HEK293 (cell line): ENCODE measurements around the gene CTF1.

Source experiments
- SP2 ChIP-seq: fragments of 450-650 bp; formaldehyde crosslinking; IDR thresholded peaks from 2 replicates; pipeline ENCODE4 v1.5.1; 2016; ENCODE audit warnings: missing biosample characterization, missing genetic modification characterization
- ZNF114 ChIP-seq: fragments of 450-650 bp; formaldehyde crosslinking; IDR thresholded peaks from 2 replicates; pipeline ENCODE4 v1.5.0; 2017; ENCODE audit warnings: missing biosample characterization, missing genetic modification characterization
- ZNF132 ChIP-seq: fragments of 450-650 bp; formaldehyde crosslinking; IDR thresholded peaks from 2 replicates; pipeline ENCODE4 v1.5.1; 2017; ENCODE audit warnings: missing biosample characterization, missing genetic modification characterization, borderline replicate concordance
- ZNF140 ChIP-seq: fragments of 450-650 bp; formaldehyde crosslinking; IDR thresholded peaks from 2 replicates; pipeline ENCODE4 v1.5.1; 2016; ENCODE audit warnings: missing biosample characterization, missing genetic modification characterization
- ZNF202 ChIP-seq: fragments of 450-650 bp; formaldehyde crosslinking; IDR thresholded peaks from 2 replicates; pipeline ENCODE4 v1.5.1; 2016; ENCODE audit warnings: missing biosample characterization, missing genetic modification characterization, borderline replicate concordance
- ZNF521 ChIP-seq: fragments of 450-650 bp; formaldehyde crosslinking; IDR thresholded peaks from 2 replicates; pipeline ENCODE4 v1.5.1; 2017; ENCODE audit warnings: missing biosample characterization, mild to moderate bottlenecking, missing genetic modification characterization
- ZNF561 ChIP-seq: fragments of 450-650 bp; IDR thresholded peaks from 2 replicates; pipeline ENCODE4 v1.5.1; 2018; ENCODE audit warnings: missing biosample characterization, missing genetic modification characterization, borderline replicate concordance
- ZNF670 ChIP-seq: fragments of 450-650 bp; formaldehyde crosslinking; IDR thresholded peaks from 2 replicates; pipeline ENCODE4 v1.5.1; 2016; ENCODE audit warnings: missing biosample characterization, missing genetic modification characterization, low read depth
- ZNF785 ChIP-seq: fragments of 450-650 bp; formaldehyde crosslinking; IDR thresholded peaks from 2 replicates; pipeline ENCODE4 v1.5.1; 2016; ENCODE audit warnings: missing biosample characterization, missing genetic modification characterization
- ZSCAN30 ChIP-seq: fragments of 450-650 bp; IDR thresholded peaks from 2 replicates; pipeline ENCODE4 v1.5.1; 2018; ENCODE audit warnings: missing biosample characterization, mild to moderate bottlenecking, missing genetic modification characterization, moderate library complexity
- TF ChIP-seq, protein P1 (sequence below): fragments of 450-650 bp; formaldehyde crosslinking; IDR thresholded peaks from 2 replicates; pipeline ENCODE4 v1.5.1; 2016; ENCODE audit warnings: missing biosample characterization, missing genetic modification characterization, borderline replicate concordance
- TF ChIP-seq, protein P2 (sequence below): fragments of 450-650 bp; formaldehyde crosslinking; IDR thresholded peaks from 2 replicates; pipeline ENCODE4 v1.5.1; 2016; ENCODE audit warnings: missing biosample characterization, missing genetic modification characterization
- TF ChIP-seq, protein P3 (sequence below): fragments of 450-650 bp; formaldehyde crosslinking; optimal IDR thresholded peaks from 2 replicates; pipeline ENCODE3; 2016; ENCODE audit warnings: missing biosample characterization, mild to moderate bottlenecking, missing genetic modification characterization
- TF ChIP-seq, protein P4 (sequence below): fragments of 450-650 bp; formaldehyde crosslinking; IDR thresholded peaks from 2 replicates; pipeline ENCODE4 v1.5.1; 2017; ENCODE audit warnings: missing biosample characterization, missing genetic modification characterization
- TF ChIP-seq, protein P5 (sequence below): fragments of 450-650 bp; formaldehyde crosslinking; IDR thresholded peaks from 2 replicates; pipeline ENCODE4 v1.5.1; 2017; ENCODE audit warnings: missing biosample characterization, mild to moderate bottlenecking, missing genetic modification characterization, moderate library complexity
- TF ChIP-seq, protein P6 (sequence below): fragments of 450-650 bp; formaldehyde crosslinking; IDR thresholded peaks from 2 replicates; pipeline ENCODE4 v1.5.1; 2016; ENCODE audit warnings: missing biosample characterization, missing genetic modification characterization
- TF ChIP-seq, protein P7 (sequence below): fragments of 450-650 bp; formaldehyde crosslinking; IDR thresholded peaks from 2 replicates; pipeline ENCODE4 v1.5.1; 2016; ENCODE audit warnings: missing biosample characterization, missing genetic modification characterization
- TF ChIP-seq, protein P8 (sequence below): fragments of 450-650 bp; formaldehyde crosslinking; IDR thresholded peaks from 2 replicates; pipeline ENCODE4 v1.5.1; 2016; ENCODE audit warnings: missing biosample characterization, missing genetic modification characterization
- TF ChIP-seq, protein P9 (sequence below): fragments of 450-650 bp; formaldehyde crosslinking; IDR thresholded peaks from 2 replicates; pipeline ENCODE4 v1.5.1; 2016; ENCODE audit warnings: missing biosample characterization, missing genetic modification characterization
- TF ChIP-seq, protein P10 (sequence below): fragments of 450-650 bp; formaldehyde crosslinking; IDR thresholded peaks from 2 replicates; pipeline ENCODE4 v1.5.1; 2016; ENCODE audit warnings: missing biosample characterization, missing genetic modification characterization
- TF ChIP-seq, protein P11 (sequence below): fragments of 450-650 bp; formaldehyde crosslinking; IDR thresholded peaks from 2 replicates; pipeline ENCODE4 v1.5.1; 2016; ENCODE audit warnings: missing biosample characterization, missing genetic modification characterization

Gene CTF1

DNA sequence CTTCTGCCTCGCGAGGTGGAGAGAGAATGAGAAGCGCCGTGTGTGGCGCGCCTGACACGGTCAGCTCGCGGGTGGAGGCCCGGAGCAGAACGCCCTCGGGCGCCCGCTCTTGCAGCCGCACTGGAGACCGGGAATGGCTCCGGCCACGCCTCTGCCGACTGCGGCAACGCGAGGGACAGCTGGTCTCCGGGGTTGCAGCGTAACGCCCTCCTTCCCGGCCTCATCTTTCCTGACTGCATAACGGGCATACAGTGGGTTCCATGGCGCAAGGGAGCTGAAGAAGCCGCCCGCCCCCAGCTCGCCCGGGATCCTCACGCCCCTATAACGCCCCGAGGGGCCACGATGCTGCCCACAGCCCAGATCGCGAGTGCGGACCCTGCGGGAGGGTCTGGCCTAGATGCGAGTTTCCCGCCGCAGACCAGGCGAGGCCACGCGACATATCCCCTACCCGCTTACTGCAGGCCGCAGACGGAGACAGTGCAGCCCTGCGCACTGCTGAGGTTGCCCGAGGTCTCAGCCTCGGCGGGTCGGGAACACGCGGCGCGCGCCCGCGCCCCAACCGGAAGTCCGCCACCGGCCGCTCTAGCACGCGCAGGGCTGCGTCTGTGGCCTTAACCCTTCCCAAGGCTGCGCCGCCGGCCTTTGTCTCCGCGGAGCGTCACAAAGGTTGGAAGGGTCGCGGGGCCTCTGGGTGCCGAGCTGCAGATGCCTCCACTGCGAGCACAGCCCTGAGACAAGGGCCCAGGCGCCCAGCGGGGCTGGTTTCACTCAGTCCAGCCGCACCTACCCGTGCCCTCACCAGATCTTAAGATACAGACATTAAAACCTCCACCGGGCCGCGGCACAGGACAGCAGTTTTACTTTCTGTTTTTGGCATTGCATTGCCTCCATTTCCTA lies 21.3 kb upstream of the CTF1 start (continued):
- TF ChIP-seq, protein P1, sequence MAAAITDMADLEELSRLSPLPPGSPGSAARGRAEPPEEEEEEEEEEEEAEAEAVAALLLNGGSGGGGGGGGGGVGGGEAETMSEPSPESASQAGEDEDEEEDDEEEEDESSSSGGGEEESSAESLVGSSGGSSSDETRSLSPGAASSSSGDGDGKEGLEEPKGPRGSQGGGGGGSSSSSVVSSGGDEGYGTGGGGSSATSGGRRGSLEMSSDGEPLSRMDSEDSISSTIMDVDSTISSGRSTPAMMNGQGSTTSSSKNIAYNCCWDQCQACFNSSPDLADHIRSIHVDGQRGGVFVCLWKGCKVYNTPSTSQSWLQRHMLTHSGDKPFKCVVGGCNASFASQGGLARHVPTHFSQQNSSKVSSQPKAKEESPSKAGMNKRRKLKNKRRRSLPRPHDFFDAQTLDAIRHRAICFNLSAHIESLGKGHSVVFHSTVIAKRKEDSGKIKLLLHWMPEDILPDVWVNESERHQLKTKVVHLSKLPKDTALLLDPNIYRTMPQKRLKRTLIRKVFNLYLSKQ (tag by site-specific recombination), result peak; percentile 14; the same call in 1 of the 2 replicates
- TF ChIP-seq, protein P2, sequence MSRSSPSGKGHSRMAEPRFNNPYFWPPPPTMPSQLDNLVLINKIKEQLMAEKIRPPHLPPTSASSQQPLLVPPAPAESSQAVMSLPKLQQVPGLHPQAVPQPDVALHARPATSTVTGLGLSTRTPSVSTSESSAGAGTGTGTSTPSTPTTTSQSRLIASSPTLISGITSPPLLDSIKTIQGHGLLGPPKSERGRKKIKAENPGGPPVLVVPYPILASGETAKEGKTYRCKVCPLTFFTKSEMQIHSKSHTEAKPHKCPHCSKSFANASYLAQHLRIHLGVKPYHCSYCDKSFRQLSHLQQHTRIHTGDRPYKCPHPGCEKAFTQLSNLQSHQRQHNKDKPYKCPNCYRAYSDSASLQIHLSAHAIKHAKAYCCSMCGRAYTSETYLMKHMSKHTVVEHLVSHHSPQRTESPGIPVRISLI (tag by site-specific recombination), result no peak
- TF ChIP-seq ZNF202 (no peak), ZSCAN30 (tag by site-specific recombination) (peak; percentile 89), ZNF521 (tag by site-specific recombination) (no peak), ZNF132 (tag by site-specific recombination) (no peak), ZNF670 (tag by site-specific recombination) (no peak), ZNF140 (tag by site-specific recombination) (no peak), ZNF785 (tag by site-specific recombination) (peak; percentile 42; the same call in 1 of the 2 replicates), SP2 (peak; percentile 78), ZNF561 (peak; percentile 35), ZNF114 (no peak)
- TF ChIP-seq, protein P3, sequence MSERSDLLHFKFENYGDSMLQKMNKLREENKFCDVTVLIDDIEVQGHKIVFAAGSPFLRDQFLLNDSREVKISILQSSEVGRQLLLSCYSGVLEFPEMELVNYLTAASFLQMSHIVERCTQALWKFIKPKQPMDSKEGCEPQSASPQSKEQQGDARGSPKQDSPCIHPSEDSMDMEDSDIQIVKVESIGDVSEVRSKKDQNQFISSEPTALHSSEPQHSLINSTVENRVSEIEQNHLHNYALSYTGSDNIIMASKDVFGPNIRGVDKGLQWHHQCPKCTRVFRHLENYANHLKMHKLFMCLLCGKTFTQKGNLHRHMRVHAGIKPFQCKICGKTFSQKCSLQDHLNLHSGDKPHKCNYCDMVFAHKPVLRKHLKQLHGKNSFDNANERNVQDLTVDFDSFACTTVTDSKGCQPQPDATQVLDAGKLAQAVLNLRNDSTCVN (tag by site-specific recombination), result peak; percentile 100
- TF ChIP-seq, protein P4, sequence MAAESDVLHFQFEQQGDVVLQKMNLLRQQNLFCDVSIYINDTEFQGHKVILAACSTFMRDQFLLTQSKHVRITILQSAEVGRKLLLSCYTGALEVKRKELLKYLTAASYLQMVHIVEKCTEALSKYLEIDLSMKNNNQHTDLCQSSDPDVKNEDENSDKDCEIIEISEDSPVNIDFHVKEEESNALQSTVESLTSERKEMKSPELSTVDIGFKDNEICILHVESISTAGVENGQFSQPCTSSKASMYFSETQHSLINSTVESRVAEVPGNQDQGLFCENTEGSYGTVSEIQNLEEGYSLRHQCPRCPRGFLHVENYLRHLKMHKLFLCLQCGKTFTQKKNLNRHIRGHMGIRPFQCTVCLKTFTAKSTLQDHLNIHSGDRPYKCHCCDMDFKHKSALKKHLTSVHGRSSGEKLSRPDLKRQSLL (tag by site-specific recombination), result no peak
- TF ChIP-seq, protein P5, sequence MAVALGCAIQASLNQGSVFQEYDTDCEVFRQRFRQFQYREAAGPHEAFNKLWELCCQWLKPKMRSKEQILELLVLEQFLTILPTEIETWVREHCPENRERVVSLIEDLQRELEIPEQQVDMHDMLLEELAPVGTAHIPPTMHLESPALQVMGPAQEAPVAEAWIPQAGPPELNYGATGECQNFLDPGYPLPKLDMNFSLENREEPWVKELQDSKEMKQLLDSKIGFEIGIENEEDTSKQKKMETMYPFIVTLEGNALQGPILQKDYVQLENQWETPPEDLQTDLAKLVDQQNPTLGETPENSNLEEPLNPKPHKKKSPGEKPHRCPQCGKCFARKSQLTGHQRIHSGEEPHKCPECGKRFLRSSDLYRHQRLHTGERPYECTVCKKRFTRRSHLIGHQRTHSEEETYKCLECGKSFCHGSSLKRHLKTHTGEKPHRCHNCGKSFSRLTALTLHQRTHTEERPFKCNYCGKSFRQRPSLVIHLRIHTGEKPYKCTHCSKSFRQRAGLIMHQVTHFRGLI, result peak; percentile 65
- TF ChIP-seq, protein P6, sequence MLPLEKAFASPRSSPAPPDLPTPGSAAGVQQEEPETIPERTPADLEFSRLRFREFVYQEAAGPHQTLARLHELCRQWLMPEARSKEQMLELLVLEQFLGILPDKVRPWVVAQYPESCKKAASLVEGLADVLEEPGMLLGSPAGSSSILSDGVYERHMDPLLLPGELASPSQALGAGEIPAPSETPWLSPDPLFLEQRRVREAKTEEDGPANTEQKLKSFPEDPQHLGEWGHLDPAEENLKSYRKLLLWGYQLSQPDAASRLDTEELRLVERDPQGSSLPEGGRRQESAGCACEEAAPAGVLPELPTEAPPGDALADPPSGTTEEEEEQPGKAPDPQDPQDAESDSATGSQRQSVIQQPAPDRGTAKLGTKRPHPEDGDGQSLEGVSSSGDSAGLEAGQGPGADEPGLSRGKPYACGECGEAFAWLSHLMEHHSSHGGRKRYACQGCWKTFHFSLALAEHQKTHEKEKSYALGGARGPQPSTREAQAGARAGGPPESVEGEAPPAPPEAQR (tag by site-specific recombination), result no peak; the same call in none of the 2 replicates
- TF ChIP-seq, protein P7, sequence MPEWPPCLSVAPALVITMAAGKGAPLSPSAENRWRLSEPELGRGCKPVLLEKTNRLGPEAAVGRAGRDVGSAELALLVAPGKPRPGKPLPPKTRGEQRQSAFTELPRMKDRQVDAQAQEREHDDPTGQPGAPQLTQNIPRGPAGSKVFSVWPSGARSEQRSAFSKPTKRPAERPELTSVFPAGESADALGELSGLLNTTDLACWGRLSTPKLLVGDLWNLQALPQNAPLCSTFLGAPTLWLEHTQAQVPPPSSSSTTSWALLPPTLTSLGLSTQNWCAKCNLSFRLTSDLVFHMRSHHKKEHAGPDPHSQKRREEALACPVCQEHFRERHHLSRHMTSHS (tag by site-specific recombination), result no peak
- TF ChIP-seq, protein P8, sequence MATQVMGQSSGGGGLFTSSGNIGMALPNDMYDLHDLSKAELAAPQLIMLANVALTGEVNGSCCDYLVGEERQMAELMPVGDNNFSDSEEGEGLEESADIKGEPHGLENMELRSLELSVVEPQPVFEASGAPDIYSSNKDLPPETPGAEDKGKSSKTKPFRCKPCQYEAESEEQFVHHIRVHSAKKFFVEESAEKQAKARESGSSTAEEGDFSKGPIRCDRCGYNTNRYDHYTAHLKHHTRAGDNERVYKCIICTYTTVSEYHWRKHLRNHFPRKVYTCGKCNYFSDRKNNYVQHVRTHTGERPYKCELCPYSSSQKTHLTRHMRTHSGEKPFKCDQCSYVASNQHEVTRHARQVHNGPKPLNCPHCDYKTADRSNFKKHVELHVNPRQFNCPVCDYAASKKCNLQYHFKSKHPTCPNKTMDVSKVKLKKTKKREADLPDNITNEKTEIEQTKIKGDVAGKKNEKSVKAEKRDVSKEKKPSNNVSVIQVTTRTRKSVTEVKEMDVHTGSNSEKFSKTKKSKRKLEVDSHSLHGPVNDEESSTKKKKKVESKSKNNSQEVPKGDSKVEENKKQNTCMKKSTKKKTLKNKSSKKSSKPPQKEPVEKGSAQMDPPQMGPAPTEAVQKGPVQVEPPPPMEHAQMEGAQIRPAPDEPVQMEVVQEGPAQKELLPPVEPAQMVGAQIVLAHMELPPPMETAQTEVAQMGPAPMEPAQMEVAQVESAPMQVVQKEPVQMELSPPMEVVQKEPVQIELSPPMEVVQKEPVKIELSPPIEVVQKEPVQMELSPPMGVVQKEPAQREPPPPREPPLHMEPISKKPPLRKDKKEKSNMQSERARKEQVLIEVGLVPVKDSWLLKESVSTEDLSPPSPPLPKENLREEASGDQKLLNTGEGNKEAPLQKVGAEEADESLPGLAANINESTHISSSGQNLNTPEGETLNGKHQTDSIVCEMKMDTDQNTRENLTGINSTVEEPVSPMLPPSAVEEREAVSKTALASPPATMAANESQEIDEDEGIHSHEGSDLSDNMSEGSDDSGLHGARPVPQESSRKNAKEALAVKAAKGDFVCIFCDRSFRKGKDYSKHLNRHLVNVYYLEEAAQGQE (tag by site-specific recombination), result 0 out of 2 replicates have a peak, but pooled peaks have one; percentile 29
- TF ChIP-seq, protein P9, sequence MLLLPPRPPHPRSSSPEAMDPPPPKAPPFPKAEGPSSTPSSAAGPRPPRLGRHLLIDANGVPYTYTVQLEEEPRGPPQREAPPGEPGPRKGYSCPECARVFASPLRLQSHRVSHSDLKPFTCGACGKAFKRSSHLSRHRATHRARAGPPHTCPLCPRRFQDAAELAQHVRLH (tag by site-specific recombination), result peak; percentile 95
- TF ChIP-seq, protein P10, sequence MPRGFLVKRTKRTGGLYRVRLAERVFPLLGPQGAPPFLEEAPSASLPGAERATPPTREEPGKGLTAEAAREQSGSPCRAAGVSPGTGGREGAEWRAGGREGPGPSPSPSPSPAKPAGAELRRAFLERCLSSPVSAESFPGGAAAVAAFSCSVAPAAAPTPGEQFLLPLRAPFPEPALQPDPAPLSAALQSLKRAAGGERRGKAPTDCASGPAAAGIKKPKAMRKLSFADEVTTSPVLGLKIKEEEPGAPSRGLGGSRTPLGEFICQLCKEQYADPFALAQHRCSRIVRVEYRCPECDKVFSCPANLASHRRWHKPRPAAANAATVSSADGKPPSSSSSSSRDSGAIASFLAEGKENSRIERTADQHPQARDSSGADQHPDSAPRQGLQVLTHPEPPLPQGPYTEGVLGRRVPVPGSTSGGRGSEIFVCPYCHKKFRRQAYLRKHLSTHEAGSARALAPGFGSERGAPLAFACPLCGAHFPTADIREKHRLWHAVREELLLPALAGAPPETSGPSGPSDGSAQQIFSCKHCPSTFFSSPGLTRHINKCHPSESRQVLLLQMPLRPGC (tag by site-specific recombination), result peak; percentile 84
- TF ChIP-seq, protein P11, sequence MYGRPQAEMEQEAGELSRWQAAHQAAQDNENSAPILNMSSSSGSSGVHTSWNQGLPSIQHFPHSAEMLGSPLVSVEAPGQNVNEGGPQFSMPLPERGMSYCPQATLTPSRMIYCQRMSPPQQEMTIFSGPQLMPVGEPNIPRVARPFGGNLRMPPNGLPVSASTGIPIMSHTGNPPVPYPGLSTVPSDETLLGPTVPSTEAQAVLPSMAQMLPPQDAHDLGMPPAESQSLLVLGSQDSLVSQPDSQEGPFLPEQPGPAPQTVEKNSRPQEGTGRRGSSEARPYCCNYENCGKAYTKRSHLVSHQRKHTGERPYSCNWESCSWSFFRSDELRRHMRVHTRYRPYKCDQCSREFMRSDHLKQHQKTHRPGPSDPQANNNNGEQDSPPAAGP (tag by site-specific recombination), result peak; percentile 91; the same call in 1 of the 2 replicates
